Right lobe of liver (tissue), 6 donors: Measurements from ENCODE around the gene UBASH3B. TPM values are rescaled to one million over a fixed set of nuclear protein-coding genes. Genes with fewer than 3 reads are reported as not detected.
"Not testable (repeated sequence)": the region's sequence is repeated elsewhere in the genome, so short reads cannot be mapped to it uniquely, and the experiment has no call there.

Experiments used
- ATAC-seq, 4 donors: fragments of 200-7000 bp; cut with Tn5 transposase; one replicate each; pipeline ENCODE4 v1.9.1; 2020; ENCODE audit warnings: mild to moderate bottlenecking in 4 of 4, moderate library complexity in 4 of 4
- DNase-seq, 3 donors: peaks; one replicate each; pipeline ENCODE4 v3.0.0-alpha.2; 2020
- H3K27ac ChIP-seq, 3 donors: fragments of 200-600 bp; one replicate each; pipeline ENCODE4 v1.8.0; 2022
- H3K27me3 ChIP-seq, 2 donors: fragments of 200-600 bp; one replicate each; pipeline ENCODE4 v1.8.0; 2022
- H3K36me3 ChIP-seq, 4 donors: fragments of 200-600 bp; sonication (generic) in 1 of 4; one replicate each; pipeline versions ENCODE4 v1.5.1 to v1.8.0; 2017 to 2022; ENCODE audit warnings: control low read depth in 1 of 4
- H3K4me1 ChIP-seq, 4 donors: fragments of 200-600 bp; sonication (generic) in 1 of 4; one replicate each; pipeline versions ENCODE4 v1.5.1 to v1.8.0; 2017 to 2022; ENCODE audit warnings: control low read depth in 1 of 4
- H3K4me3 ChIP-seq, 3 donors: fragments of 200-600 bp; one replicate each; pipeline ENCODE4 v1.8.0; 2022
- H3K9me3 ChIP-seq, 4 donors: fragments of 200-600 bp; sonication (generic) in 1 of 4; one replicate each; pipeline versions ENCODE4 v1.5.1 to v1.8.0; 2017 to 2022; ENCODE audit warnings: control low read depth in 1 of 4
- POLR2A ChIP-seq: fragments of 450-650 bp; IDR thresholded peaks from one replicate; pipeline ENCODE4 v1.6.1; 2017; ENCODE audit warnings: antibody characterized with exemption, mild to moderate bottlenecking
- WGBS: methylation state at CpG from one replicate; pipeline ENCODE4 v1.1.6; 2018; ENCODE audit warnings: low coverage, low lambda C conversion rate; ENCODE audit not compliant: insufficient coverage; ENCODE audit errors: missing lambda C conversion rate; 5-methylcytosine and 5-hydroxymethylcytosine counted together
- intact Hi-C, 2 donors: fragments of 100-400 bp; cut with DNase I; formaldehyde crosslinking; loops; one replicate each; pipeline versions ENCODE4 v1.11.2 to v1.14.1; 2022
- total RNA-seq, 6 experiments: library from RNA; depleted of rRNA in 2 of 6; stranded (reverse); fragments of >200 nt in 2 of 6; fragmentation: NEBNext Ultra II Directional in 3 of 6; extraction: Animal tissue kit (Norgen Biotek cat#: 25700) in 3 of 6; gene quantifications; one replicate each; pipeline versions ENCODE4 v1.1.0 to v1.2.4, GENCODE V29; 2016 to 2023
- TF ChIP-seq, protein P1 (sequence below), 4 donors: fragments of 200-600 bp in 3 of 4; fragments of 450-650 bp in 1 of 4; IDR thresholded peaks; one replicate each; pipeline versions ENCODE4 v1.5.1 to v1.8.0; 2016 to 2022; ENCODE audit warnings: antibody characterized with exemption in 4 of 4, mild to moderate bottlenecking in 2 of 4
- donor health status: DM: no; HTN: yes; CAD: no.
- donor health status: DM: no; HTN: no; CAD: no.
- donor health status: DM: no; HTN: no; CAD: no.
- donor health status: DM: no; HTN: yes; CAD: no.
- donor health status: DM: no; HTN: yes; CAD: no.

The UBASH3B gene
- total RNA-seq, 6 experiments from 2014 or later: 1.7 to 10.5 (median 2.4) TPM

GRCh38 chr11:122728561-122728960, 73.0 kb downstream of the UBASH3B start:
- WGBS: 60% methylated on average over 1 of the region's 2 CpGs
- no peak overlapping the region for H3K27ac ChIP-seq

GRCh38 chr11:122729139-122729538, 73.6 kb downstream of the UBASH3B start:
- intact Hi-C loops: no loop called here
- no peak for DNase-seq
- ATAC-seq: no peak
- H3K4me3 ChIP-seq: no peak overlapping the region
- no peaks in the 10 kb centered on the region for H3K36me3 ChIP-seq
- H3K27me3 ChIP-seq: no peaks in the 10 kb centered on the region
- no peaks in the 10 kb centered on the region for H3K4me1 ChIP-seq
- H3K9me3 ChIP-seq: no peaks in the 10 kb centered on the region
- no peak overlapping the region for H3K27ac ChIP-seq
- TF ChIP-seq, protein P1, sequence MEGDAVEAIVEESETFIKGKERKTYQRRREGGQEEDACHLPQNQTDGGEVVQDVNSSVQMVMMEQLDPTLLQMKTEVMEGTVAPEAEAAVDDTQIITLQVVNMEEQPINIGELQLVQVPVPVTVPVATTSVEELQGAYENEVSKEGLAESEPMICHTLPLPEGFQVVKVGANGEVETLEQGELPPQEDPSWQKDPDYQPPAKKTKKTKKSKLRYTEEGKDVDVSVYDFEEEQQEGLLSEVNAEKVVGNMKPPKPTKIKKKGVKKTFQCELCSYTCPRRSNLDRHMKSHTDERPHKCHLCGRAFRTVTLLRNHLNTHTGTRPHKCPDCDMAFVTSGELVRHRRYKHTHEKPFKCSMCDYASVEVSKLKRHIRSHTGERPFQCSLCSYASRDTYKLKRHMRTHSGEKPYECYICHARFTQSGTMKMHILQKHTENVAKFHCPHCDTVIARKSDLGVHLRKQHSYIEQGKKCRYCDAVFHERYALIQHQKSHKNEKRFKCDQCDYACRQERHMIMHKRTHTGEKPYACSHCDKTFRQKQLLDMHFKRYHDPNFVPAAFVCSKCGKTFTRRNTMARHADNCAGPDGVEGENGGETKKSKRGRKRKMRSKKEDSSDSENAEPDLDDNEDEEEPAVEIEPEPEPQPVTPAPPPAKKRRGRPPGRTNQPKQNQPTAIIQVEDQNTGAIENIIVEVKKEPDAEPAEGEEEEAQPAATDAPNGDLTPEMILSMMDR (IDR thresholded peaks at IDR 0.05): no peak
- TF ChIP-seq POLR2A: no peak
- 80% methylated on average over 2 of the region's 4 CpGs for WGBS

More at GRCh38 chr11:122728561-122728960, 73.0 kb downstream of the UBASH3B start:
- DNase-seq: no peak
- intact Hi-C loops: no loop called here
- ATAC-seq: no peak
- no peak overlapping the region for H3K4me3 ChIP-seq
- H3K9me3 ChIP-seq: no peaks in the 10 kb centered on the region
- no peaks in the 10 kb centered on the region for H3K27me3 ChIP-seq
- no peaks in the 10 kb centered on the region for H3K36me3 ChIP-seq
- no peaks in the 10 kb centered on the region for H3K4me1 ChIP-seq
- TF ChIP-seq, protein P1 (IDR thresholded peaks at IDR 0.05): no peak
- no peak for TF ChIP-seq POLR2A

- H3K9me3 ChIP-seq, DNase-seq, H3K4me3 ChIP-seq, H3K27ac ChIP-seq, H3K27me3 ChIP-seq, ATAC-seq, intact Hi-C loops, H3K36me3 ChIP-seq, H3K4me1 ChIP-seq: not testable (repeated sequence)
- WGBS: 100% methylated on average over 5 of the region's 8 CpGs
These were observed 75.2 kb downstream of the UBASH3B start for GRCh38 chr11:122730694-122731093.

DNA sequence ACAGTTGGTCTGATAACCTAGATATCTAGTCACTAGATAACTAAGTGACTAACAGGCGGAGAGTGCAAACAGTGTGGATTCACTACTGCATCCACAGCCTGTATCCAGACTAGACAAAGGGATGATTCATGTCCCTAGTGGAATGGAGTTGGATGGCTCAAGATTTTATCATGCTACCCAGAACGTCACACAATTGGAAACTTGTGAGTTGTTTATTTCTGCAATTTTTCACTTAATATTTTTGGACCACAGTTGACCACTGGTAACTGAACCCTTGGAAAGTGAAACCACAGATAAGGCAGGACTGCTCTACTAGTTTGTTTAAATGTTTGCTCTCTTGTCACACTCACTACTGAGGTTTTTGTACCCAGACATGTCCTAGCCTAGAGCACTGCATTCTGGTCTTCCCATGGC, 76.0 kb downstream of the UBASH3B start:
- H3K27me3 ChIP-seq: no peaks in the 10 kb centered on the region
- intact Hi-C loops: no loop called here
- no peak overlapping the region for H3K27ac ChIP-seq
- no peak overlapping the region for H3K4me3 ChIP-seq
- H3K36me3 ChIP-seq: no peaks in the 10 kb centered on the region
- DNase-seq (no peak), ATAC-seq (no peak)
- WGBS: 52% methylated on average over 2 of the region's 2 CpGs
- TF ChIP-seq, protein P1 (IDR thresholded peaks at IDR 0.05): no peak
- no peak for TF ChIP-seq POLR2A
- H3K4me1 ChIP-seq: no peaks in the 10 kb centered on the region
- H3K9me3 ChIP-seq: no peaks in the 10 kb centered on the region

- intact Hi-C loops: no loop called here
- no peak for ATAC-seq
- H3K9me3 ChIP-seq: no peaks in the 10 kb centered on the region
- no peak for TF ChIP-seq POLR2A
- TF ChIP-seq, protein P1 (IDR thresholded peaks at IDR 0.05): no peak
- no peaks in the 10 kb centered on the region for H3K36me3 ChIP-seq
- no peaks in the 10 kb centered on the region for H3K27me3 ChIP-seq
- DNase-seq: no peak
- no peak overlapping the region for H3K27ac ChIP-seq
- H3K4me3 ChIP-seq: no peak overlapping the region
- no peaks in the 10 kb centered on the region for H3K4me1 ChIP-seq
- 40% methylated on average over 7 of the region's 8 CpGs for WGBS
These were observed 77.1 kb downstream of the UBASH3B start for GRCh38 chr11:122732342-122733315.
